GM19467 (cell line): ENCODE data around the gene MAML3.

Experiments used
- ATAC-seq: cut with Tn5 transposase; IDR thresholded peaks from one replicate; pipeline ENCODE4 v1.9.1; 2021; ENCODE audit warnings: mild to moderate bottlenecking, moderate library complexity; ENCODE audit not compliant: unreplicated experiment

The MAML3 gene

DNA sequence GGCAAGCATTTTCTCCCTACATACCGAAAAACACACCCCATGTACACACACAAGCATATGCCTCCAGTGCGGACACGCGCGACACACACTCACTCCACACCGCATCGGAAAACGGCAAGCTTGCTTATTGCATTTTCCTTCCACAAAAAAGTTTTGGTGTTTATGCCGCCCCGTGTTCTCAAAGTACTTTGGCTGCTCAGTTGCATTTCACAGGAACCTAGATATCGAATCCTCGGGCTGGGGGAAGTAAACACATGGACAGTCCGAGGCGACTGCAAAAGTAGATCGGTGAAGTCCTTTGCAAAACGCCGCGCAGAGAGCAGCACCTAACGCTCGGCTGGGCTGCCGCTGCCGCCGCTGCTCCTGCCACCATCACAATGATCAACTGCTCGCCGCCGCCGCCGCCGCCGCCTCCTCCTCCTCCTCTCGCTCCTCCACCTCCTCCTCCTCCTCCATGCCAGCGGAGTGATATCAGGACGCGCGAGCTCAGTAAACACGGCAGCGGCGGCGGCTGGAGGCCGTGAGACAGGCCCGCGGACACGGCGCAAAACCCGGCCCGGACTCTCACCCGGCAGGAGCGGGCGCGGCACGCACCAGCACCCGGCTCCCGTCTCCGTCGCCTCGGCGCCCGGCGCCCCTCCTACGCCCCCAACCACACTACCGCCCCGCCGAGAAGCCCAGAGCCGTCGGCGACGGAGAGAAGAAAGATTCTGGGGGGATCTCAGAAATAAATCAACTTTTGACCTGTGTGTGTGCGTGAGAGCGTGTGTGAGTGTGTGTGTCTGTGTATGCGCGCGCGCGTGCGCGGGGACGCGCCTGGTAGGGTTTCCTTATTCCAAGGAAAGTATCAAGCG, at the start of gene MAML3:
Gene MAML3 (minus strand): TSS at position 467 of the 854 bp plus-strand sequence. CDS start 857 bp downstream, outside the sequence.
- ATAC-seq: peak; percentile 43

DNA sequence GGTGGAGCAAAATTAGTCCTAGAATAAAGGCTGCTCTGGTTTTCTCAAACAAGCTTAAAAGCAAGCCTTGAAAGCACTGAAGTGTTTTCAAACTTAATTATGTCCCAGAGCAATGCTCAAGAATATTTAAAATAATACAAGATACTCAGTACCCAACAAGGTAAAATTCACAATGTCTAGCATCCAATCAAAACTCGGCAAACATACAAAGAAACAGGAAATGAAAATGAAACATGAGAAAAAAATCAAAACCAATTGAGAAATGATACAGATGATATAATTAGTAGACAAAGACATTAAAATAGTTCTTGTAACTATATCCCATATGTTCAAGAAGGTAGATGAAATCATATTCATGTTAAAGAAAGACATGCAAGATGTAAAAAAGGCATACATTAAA, 45.0 kb upstream of the MAML3 start:
- no peak for ATAC-seq

GRCh38 chr4:140195806-140196205, 41.8 kb upstream of the MAML3 start:
- ATAC-seq: no peak

DNA sequence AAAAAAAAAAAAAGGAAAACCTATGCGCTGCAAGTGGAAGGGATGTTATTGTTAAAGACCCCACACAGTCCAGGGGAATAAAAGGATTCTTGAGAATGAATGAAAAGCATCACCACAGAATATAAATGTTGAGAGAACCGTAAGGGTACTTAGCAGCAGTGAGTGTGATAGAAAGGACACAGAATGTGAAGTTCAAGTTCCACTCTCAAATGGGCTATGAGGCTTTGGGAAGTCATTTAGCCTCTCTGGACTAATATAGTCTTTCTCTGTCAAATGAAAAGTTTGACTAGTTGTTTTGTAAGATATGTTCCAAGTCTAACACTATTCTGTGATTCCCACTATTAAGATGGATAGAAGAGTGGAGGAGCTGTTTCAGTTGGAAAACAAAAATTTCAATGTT, 35.8 kb upstream of the MAML3 start:
- no peak for ATAC-seq

- ATAC-seq: no peak
These were observed 35.0 kb upstream of the MAML3 start for GRCh38 chr4:140188975-140189374.

DNA sequence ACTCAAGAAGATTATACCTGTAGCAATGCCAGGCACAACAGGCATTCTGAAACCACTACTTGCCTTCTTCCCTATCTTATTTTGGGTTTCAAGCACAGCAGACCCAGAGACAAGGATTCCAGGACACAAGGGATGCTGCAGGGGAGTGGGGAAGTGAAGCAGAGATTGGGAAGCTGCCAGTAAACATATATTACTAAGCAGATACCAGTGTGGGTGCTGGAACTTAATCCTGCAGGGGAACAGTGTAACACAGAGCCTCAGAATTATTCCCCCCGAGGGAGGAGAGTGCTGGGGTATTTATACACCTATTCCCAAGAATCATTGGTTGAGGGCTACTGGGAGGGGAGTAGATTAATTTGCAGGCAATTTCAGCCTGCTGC, 33.3 kb upstream of the MAML3 start:
- ATAC-seq: no peak

GRCh38 chr4:140186651-140187315, 32.8 kb upstream of the MAML3 start:
- ATAC-seq: no peak

DNA sequence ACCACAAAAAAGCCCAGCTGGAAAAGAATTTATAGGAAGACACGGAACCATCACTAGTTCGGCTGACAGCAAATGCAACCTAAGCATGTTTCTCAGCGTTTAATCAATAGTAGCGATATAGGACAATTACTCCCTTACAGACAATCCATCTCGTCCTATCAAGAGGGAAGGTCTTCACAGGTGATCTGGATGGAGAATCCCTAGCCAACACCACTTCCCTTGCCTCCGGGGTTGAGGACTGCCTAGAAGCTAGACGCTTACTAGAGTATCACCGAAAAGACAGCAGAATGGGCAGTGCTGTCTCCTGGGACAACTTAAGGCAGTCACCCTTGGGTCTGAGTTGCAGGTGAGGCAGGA, 32.1 kb upstream of the MAML3 start:
- no peak for ATAC-seq

DNA sequence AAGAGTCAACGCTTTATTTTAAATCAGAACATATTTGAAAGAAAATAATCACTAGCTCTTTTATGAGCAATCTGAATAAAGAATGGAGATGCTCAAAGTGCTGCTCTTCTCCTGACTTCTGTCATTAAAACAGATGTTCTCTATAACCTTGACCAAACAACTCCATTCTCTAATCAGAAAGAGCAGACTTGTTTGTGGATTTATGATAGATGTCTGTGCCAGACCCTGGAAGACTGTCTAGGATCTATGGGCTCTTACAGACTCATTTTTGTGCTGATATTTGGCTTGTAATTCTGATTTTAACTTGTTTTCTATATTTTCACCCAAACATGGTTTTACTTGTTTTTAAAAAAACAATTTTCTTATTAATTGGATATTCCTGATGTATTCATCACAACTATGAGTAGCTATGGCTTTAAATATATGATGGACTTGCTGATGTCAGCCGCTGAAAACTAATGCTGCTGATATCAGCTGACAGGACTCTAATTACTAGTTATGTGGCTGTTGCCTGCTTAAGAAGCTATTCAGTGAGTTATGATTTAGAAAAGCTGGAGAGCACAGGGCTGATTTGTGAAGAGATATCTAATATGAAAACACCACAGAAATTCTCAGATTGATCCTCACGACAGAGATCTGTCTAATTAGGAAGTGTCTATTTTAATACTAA, 31.6 kb upstream of the MAML3 start:
- ATAC-seq: no peak

- no peak for ATAC-seq
These were observed 29.3 kb upstream of the MAML3 start for GRCh38 chr4:140183270-140183669.

DNA sequence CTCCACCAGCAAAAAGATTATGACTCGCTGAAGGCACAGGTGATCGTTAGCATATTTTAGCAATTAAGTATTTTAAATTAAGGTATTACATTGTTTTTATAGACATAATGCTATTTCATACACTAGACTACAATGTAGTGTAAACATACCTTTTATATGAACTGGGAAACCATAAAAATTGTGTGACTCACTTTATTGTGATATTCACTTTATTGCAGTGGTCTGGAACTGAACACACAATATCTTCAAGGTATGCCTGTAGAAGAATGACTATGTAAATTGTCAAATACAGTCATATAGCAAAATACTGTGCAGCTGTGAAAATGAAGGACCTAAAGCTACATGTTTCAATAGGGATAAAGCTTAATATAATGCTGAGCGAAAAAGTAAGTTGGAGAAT, 26.6 kb upstream of the MAML3 start:
- ATAC-seq: no peak

- no peak for ATAC-seq
These were observed 22.8 kb upstream of the MAML3 start for GRCh38 chr4:140176735-140177134.

- ATAC-seq: no peak
These were observed 20.6 kb upstream of the MAML3 start for GRCh38 chr4:140174543-140174942.

GRCh38 chr4:140172960-140173359, 19.0 kb upstream of the MAML3 start:
- no peak for ATAC-seq

- no peak for ATAC-seq
These were observed 16.3 kb upstream of the MAML3 start for GRCh38 chr4:140170299-140170698.

GRCh38 chr4:140168936-140169335, 15.0 kb upstream of the MAML3 start:
- ATAC-seq: no peak

- ATAC-seq: no peak
These were observed 14.5 kb upstream of the MAML3 start for GRCh38 chr4:140168474-140168873.

- ATAC-seq: no peak
These were observed 9.2 kb upstream of the MAML3 start for GRCh38 chr4:140163029-140163810.

GRCh38 chr4:140162596-140162995, 8.6 kb upstream of the MAML3 start:
- no peak for ATAC-seq

- no peak for ATAC-seq
These were observed 4.5 kb upstream of the MAML3 start for GRCh38 chr4:140158365-140159030.

DNA sequence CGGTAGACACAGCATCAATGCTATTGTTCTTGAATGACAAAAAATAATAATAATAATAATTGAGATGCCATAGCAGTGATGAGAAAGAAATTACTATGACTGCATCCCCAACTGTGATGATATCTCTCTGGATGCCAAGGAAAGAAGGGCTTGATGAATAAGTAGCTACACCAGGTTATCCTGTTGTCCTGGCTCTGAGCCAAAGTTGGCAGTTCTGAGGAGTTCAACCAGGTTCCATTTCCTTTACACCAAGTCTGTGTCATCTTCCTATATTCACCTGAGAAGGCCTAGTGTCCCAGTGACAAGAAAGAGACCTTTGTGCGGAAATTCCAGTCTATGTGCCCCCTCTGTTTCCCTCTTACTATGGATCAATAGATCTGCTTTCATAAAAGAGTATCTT, 3.4 kb upstream of the MAML3 start:
- ATAC-seq: no peak
